GM18526 (cell line): ENCODE data around the gene SLC35G6.

ENCODE experiments used
- POLR2A ChIP-seq: IDR thresholded peaks from 3 replicates; pipeline ENCODE4 v1.6.1; 2011; ENCODE audit not compliant: insufficient read length; ENCODE audit errors: extremely low read depth

SLC35G6 gene

GRCh38 chr17:7486181-7486580, 4.9 kb downstream of the SLC35G6 start:
- TF ChIP-seq POLR2A, result no peak

DNA sequence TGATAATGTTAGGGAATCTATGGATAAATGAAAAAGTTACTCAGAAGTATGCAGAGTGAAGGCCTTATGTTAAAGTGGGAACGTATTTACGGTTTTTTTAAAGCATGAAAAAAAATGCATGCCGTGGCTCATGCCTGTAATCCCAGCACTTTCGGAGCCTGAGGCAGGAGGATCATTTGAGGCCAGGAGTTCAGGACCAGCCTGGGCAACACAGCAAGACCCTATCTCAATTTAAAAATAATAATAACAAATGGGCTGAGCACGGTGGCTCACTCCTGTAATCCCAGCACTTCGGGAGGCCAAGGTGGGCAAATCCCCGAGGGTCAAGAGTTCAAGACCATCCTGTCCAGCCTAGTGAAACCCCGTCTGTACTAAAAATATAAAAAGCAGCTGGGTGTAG, 8.9 kb downstream of the SLC35G6 start:
- TF ChIP-seq POLR2A, result no peak

- no peak for TF ChIP-seq POLR2A
Measured at GRCh38 chr17:7491583-7491982, 10.3 kb downstream of the SLC35G6 start.

GRCh38 chr17:7493941-7494340, 12.7 kb downstream of the SLC35G6 start:
- no peak for TF ChIP-seq POLR2A

DNA sequence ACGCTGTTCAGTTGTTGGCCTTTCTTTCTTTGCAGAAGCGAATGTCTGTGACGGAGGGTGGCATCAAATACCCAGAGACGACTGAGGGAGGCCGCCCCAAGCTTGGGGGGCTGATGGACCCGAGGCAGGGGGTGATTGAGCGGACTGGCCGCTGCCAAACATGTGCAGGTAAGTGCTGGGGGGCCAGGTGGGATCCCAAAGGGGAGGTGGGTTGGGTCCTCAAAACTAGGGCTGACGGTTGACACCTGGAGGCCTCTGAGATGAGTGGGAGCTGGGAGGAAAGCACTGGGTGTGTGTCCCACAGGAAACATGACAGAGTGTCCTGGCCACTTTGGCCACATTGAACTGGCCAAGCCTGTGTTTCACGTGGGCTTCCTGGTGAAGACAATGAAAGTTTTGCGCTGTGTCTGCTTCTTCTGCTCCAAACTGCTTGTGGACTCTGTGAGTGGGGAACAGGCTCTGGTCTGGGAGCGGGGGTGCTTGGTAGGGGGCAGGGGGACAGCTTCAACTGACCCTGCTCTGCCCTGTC, 14.7 kb downstream of the SLC35G6 start:
- TF ChIP-seq POLR2A, result no peak

- no peak for TF ChIP-seq POLR2A
Measured at GRCh38 chr17:7496470-7497183, 15.4 kb downstream of the SLC35G6 start.

DNA sequence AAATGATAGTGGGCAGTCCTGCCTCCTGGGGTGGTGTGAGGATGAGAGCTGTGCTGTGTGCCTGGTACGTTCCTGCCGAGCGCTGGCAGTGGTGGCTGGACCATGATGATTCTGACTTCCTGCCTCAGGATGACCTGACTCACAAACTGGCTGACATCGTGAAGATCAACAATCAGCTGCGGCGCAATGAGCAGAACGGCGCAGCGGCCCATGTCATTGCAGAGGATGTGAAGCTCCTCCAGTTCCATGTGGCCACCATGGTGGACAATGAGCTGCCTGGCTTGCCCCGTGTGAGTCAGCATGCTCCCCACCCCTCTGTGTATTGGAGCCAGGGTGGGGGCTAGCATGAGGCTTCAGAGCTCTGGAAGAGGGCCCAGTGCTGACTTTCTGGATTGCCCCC, 16.0 kb downstream of the SLC35G6 start:
- TF ChIP-seq POLR2A, result no peak

- TF ChIP-seq POLR2A, result no peak
Measured at GRCh38 chr17:7497636-7498035, 16.4 kb downstream of the SLC35G6 start.

DNA sequence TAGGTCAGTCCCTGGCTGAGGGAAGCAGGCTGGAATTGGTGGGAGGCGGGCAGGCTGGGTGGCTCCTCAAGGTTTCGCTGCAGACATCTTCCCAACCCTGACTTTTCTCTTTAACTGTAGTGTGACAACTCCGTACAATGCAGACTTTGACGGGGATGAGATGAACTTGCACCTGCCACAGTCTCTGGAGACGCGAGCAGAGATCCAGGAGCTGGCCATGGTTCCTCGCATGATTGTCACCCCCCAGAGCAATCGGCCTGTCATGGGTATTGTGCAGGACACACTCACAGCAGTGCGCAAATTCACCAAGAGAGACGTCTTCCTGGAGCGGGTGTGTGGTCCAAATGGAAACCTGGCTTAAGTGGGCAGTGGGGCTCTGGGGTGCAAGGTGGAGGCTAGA, 17.9 kb downstream of the SLC35G6 start:
- no peak for TF ChIP-seq POLR2A

DNA sequence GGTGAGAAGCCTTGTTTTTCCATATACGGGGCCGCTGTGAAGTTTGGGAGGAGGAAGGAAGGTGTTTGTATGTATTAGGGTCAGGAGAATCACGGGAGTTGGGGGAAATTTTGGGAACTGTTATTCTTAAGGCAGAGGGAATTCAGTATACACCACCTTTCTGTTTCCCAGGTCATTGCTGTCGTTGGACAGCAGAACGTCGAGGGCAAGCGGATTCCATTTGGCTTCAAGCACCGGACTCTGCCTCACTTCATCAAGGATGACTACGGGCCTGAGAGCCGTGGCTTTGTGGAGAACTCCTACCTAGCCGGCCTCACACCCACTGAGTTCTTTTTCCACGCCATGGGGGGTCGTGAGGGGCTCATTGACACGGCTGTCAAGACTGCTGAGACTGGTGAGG, 20.5 kb downstream of the SLC35G6 start:
- no peak for TF ChIP-seq POLR2A

DNA sequence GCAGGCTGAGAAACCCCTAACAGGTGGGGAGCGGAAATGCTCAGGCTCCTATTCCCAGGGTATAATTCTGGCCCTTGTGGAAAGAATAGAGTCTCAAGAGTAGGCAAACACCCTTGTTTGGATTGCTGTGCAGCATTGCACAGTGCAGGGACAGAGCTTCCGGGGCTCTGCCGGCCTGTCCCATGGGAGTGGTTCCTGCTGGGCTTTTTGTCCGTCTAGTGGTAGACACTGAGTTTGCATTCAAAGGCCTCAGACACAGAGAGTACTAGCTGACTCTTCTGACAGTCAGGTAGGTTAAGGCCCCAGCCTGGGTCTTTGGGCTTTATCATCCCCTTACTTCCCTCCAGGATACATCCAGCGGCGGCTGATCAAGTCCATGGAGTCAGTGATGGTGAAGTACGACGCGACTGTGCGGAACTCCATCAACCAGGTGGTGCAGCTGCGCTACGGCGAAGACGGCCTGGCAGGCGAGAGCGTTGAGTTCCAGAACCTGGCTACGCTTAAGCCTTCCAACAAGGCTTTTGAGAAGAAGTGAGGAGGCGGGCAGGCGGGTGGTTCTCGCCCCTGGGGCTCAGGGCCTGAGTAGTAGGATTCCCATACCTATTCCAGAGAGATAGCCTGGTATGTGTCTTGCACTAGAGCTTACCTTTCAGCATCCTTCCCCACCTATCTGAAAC, 21.1 kb downstream of the SLC35G6 start:
- TF ChIP-seq POLR2A, result no peak

- TF ChIP-seq POLR2A, result no peak
Measured at GRCh38 chr17:7502987-7503386, 21.7 kb downstream of the SLC35G6 start.

DNA sequence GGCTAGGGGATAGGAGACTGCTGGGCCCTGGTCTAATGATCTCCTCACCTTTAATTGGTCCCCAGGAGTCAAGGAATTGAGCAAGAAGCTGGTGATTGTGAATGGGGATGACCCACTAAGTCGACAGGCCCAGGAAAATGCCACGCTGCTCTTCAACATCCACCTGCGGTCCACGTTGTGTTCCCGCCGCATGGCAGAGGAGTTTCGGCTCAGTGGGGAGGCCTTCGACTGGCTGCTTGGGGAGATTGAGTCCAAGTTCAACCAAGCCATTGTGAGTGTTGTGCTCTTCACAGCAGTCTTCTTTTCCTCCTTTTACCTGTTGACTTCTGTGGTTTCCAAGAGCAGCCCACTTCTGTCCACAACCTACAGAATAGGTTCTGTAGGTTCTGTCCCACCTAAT, 22.3 kb downstream of the SLC35G6 start:
- no peak for TF ChIP-seq POLR2A

- TF ChIP-seq POLR2A, result no peak
Measured at GRCh38 chr17:7508145-7508544, 26.9 kb downstream of the SLC35G6 start.

- no peak for TF ChIP-seq POLR2A
Measured at GRCh38 chr17:7508846-7509245, 27.6 kb downstream of the SLC35G6 start.

DNA sequence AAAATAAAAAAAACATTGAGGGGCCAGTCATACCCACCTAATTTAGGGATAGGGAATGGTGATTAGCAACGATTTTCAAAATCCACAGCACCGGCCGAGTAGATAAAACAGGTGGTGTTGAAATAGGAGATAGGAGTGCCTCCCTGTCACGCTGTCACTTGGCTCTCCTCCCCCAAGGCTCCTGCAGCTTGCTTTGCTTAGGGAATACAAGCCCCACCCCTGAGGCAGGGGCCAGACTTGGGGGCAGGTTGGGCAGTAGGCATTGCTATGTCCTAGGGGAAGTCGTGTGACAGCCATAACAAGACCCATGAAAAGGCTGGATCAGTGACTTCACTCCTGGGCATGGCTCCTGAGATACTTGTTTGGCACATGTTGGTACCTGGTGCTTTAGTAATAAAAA, 28.7 kb downstream of the SLC35G6 start:
- TF ChIP-seq POLR2A, result no peak

DNA sequence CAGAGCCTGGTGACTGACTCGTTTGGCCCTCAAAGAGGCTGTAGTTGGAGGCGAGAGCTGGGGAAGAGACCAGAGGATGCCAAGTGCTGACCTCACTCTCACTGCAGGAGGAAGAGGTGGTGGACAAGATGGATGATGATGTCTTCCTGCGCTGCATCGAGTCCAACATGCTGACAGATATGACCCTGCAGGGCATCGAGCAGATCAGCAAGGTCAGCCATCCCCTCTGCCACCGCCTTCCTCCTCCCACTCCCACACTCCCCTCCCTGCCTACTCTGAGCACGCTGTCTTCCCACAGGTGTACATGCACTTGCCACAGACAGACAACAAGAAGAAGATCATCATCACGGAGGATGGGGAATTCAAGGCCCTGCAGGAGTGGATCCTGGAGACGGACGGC, 29.9 kb downstream of the SLC35G6 start:
- TF ChIP-seq POLR2A, result no peak
